ENCODE measurements around the gene DUOX2.
"Not testable (repeated sequence)": the region's sequence is repeated elsewhere in the genome, so short reads cannot be mapped to it uniquely, and the experiment has no call there.

The DUOX2 gene

DNA sequence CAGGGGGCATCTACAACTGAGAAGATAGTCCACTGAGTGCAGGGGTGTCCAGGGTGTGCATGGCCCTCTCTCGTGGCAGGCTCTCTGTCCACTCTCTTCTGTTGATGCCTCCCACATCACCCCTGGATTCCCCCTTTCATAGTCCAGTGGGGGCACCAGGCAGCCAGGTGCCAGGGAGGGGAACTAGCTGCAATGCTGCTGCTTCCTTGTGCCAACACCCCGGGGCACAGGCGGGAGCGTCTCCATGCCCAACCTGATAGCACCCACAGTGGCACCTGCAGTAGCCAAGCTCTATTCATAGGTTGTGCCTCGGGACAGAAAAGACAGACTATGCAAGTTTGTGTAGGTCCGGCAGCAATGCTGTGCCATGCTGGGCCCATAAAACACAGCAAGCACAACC lies 11.7 kb downstream of the DUOX2 start:
- DNase-seq (ENCODE audit: low read depth in 2 of 3, low spot score in 2 of 3), result no peak

DNA sequence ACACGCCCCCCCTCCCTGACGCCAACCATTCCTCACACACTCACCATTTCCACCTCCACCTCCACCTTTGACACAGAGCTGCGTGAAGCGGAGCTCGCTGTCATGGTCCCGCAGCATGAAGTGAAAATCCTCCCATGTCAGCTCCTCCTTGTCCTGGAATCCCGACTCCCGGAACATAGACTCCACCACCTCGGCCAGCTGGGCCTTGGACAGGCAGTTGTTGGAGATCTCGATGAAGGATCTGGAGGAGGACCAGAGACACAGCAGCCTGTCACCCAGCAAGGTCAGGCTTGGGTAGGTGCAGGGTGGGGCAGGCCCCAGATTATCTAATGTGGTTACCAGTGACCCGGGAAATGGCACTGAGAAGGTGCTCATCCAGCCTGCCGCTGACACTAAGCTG lies 12.2 kb downstream of the DUOX2 start:
- no peak for DNase-seq (ENCODE audit: low read depth in 2 of 3, low spot score in 2 of 3)

DNA sequence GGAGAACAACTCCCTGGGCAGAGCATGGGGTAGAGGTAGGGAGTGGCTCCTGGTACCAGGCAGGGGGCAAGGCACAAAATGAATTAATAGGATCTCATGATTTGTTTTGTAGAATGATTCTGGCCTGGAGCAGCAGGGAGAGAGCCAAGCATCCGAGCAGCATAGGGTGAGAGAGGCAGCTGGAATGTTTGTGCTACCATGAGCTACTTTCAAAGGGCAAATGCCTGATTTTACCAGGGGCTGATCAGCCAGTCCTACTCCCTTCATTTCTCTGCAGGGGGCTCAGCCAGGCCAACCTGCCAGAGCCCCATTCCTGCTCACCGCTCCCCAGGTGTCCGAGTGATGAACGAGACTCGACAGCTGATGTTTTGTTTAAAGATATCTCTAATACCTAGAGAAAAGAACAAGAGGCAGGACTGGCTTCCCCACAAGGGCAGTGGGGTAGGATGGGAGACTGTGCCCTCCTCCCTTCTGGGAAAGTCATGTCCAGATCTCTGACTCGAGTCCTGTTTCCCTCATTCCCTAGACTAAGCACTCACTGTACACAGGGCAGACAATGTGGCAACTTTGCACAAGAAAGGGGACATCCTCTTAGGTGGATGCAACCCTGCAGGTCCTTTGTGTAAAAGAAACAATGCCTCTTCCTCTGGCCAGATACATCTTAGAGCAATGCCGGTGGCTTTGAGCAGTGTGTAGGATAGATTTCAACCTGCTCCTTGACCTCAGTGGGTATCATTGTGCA lies 12.9 kb downstream of the DUOX2 start:
- DNase-seq (ENCODE audit: low read depth in 2 of 3, low spot score in 2 of 3), result no peak

DNA sequence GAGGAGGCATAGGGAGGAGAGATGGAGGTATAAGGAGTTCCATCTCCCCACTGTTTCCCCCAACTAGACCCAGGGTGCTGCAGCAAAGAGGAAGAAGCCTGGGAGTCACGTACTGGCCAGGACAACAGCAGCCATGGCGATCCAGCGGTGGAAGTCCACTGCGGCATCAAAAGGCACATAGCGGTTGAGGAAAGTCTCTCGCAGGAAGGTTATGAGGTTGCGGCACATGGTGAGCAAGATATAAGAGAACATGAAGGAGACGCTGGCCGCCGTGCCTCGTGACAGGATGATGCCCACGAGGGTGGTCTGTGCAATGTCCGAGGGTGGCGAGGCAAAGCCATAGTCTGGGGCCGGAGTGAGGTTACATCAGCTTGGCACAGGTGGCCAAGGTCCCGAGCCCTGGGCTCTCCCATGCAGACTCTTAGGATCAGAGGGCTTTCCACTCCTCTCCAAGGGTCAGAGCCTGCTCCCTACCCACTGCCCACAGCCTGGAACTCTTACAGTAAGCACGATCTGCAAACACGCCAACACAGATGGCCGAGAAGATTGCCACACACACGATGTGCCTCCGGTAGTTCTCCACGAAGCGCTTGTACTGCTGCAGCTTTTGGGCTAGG lies 14.3 kb downstream of the DUOX2 start:
- DNase-seq (ENCODE audit: low read depth in 2 of 3, low spot score in 2 of 3), result no peak

DNA sequence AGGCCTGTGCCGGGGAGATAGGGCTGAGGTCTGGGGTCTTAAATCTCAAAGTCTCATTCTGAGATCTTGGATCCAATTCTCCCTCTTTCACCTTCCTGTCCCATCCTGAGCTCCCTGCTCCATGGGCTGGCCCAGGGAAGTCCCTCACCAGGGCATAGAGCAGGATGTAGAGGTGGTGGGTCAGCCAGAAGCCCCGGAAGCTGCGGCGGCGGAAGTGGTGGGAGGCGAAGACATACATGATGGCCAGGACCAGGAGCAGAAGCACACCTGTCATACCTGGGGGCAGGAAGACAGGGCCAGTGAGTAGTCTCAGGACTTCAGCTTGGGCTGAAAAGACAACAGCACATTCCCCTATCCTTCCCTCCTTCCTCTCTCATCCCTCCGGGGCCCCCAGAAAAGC lies 16.5 kb downstream of the DUOX2 start:
- no peak for DNase-seq (ENCODE audit: low read depth in 2 of 3, low spot score in 2 of 3)

DNA sequence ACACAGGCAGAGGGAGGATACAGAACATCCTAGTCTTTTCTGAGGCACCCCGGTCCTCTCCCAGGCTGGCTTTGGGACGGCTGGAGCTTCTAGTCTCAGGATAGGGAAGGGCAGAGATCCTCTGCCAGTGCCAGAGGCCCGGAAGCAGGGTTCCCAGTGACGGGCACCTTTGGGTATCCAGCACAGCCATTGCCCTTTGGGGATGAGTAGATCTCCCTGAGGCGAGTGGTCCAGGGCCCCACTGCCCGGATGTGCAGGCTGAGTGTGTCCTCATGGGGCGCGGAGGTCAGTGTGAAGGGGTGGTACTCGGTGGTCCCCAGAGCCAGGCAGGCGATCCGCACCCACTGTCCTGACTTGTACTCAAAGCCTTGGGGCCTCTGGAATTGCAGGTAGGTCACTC lies 18.3 kb downstream of the DUOX2 start:
- DNase-seq (ENCODE audit: low read depth in 2 of 3, low spot score in 2 of 3), result no peak

DNA sequence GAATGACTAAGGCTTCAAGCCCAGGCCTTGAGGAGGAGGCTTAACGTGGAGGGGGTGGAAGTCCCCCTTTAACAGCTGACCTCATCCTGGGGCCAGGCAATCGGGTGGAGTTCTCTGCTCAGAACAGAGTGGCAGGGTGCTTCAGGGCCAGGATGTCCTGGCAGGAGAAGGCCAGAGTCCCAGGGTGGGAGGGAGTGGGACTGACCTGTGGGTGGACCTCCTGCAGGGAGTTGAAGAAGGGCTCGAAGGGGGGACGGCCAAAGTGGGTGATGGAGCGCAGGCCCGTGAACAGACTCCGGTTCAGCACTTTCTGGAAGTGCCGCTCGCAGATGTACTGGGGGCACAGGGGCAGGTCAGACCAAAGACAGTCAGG lies 19.6 kb downstream of the DUOX2 start:
- no peak for DNase-seq (ENCODE audit: low read depth in 2 of 3, low spot score in 2 of 3)

DNA sequence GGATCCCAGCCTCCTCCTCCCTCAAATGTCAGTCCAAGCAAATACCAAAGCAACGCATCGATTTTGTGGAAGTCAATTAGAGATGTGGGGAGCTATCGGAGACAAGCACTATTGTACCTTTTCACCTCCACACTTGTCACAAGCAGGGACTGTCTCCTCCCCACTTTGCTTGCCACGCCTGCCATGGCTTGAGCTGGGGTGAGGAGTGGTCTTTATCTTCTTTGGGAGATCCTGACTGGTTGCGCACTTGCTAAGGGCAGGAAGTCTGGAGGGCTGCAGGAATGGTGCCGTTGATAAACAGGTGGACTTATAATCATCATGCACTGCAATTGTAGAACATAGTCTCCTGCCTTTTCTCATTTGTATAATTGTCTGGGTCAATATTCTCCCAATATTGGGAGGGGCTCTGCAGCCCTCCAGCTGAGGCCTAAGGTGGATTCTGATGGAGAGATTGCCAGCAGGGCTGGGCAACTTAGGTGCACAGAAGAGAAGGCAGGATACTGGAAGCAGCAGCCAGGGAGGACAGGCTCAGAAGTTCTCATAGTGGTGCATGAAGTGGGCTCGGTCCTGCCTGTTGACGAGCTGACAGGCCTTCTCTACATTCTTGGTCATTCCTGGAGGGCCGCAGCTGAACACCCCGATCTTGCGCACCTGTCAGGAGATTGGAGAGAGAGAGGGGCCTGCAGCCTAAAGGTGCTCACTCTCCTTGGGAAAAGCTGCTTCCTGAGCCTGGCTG lies 20.2 kb downstream of the DUOX2 start:
- no peak for DNase-seq (ENCODE audit: low read depth in 2 of 3, low spot score in 2 of 3)

DNA sequence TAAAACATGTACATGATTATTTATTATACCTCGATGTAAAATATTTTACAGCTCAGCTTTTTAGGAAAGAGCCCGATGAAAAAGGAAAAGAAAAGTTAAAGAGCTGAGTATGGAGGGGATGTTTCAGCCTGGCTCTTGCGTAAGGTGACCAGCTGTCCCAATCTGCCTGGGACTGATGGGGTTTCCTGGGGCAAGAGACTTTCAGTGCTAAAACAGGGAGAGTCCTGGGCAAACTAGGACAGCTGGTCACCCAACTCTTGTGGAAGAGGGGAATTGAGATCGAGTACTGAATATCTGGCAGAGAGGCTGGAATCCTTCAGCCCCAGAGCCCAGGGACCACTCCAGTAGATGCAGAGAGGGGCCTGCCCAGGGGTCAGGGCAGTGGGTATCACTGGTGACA lies 21.0 kb downstream of the DUOX2 start:
- DNase-seq (ENCODE audit: low read depth in 2 of 3, low spot score in 2 of 3), result no peak

DNA sequence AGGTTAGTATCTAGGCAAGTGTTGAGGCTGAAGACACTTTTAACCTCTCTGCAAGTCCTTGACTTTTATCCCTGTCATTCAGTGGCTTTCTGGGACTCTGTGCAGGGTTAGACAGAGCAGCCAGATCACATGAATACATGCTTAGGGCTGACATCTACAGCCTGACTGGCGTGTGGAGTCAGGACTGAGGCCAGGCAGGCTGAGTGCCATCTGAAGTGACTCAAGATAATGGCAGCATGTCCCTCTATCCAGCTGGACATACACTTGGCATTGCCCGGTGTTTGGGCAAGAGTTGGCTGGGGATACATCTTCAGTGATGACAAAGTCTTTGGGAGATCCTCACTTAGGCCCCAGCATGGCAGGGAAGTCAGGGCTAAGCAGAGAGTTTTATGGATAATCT lies 22.4 kb downstream of the DUOX2 start:
- DNase-seq (ENCODE audit: low read depth in 2 of 3, low spot score in 2 of 3), result no peak

DNA sequence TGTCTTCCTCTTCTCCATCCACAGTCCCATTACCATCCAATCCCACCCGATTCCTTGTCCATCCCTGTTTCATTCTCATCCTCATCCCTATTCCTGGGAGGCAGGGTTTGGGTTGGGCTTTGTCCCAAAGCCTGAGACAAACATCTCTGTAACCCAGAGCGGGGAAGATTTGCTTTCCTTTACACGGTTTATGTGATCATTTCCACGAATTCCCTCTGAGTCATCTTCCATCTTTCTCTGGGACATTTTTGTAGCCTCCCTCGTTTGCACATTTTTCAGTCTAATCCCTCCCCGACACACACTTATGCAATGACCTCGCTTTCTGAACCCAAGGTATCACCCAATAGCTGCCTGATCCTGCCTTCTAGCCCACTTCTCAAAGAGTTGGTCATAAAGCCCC lies 22.8 kb downstream of the DUOX2 start:
- no peak for DNase-seq (ENCODE audit: low read depth in 2 of 3, low spot score in 2 of 3)

DNA sequence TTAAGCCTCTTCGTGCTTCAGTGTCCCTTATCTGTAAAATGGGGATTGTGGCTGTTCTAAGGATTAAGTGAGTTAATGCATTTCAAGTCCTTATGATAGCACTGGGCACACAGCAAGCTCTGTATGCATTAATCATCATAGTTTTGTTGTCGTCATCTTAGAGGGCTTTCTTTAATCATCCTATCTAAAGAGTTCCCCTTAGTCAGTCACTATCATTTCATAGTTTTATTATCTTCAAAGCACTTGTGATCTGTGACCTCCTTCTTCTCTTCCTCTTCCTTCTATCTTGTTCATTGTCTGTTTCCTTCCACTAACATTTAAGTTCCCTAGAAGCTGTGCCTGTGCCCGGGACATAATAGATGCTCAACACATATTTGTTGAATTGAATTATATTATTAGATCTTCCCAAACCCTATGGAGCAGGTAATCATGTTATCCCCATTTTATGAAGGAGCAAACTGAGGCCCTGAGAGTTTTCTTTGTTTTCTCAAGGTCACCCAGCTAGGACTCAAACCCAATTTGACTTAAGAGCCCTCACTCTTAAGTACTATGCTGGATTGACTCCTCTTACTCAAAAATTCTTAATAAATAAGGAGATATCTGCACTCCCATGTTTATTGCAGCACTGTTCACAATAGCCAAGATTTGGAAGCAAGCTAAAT lies 24.1 kb downstream of the DUOX2 start:
- no peak for DNase-seq (ENCODE audit: low read depth in 2 of 3, low spot score in 2 of 3)

DNA sequence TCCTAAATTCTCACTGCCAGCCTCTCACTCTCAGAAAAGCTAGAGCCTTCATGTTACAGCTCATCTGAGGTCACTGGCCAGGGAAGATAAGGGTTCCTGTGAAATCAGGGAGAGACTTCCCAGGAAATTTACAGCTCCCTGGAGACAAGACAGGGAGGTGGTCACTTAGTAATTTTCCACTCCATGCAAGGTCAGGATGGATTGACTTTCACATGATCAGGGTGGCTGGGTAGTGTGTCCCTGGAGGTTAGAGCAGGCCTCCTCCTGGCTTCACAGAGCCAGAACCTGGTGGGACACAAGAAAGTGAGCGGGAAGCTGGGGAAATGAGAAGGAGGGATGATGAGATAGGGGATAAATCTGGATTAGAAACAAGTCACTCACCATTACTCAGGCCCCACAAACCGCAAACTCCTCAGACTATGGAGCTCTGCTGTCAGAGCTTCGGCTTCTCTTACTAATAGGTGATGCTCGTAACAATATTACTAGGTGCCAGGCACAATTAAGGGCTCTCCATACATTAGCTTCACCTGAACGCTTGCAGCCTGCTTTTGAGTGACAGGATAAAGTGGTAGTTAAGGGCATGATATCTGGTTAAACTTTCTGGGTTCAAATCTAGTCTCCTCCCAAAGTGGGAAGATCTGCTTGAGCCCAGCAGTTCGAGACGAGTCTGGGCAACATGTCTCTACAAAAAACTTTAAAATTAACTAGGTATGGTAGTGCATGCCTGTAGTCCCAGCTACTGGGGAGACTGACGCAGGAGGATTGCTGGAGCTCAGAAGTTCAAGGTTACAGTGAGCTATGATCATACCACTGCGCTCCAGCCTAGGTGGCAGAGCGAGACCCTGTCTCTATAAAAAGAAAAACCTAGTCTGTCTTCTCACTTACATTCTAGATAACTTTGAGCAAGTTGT lies 24.9 kb downstream of the DUOX2 start:
- DNase-seq (ENCODE audit: low read depth in 2 of 3, low spot score in 2 of 3), result no peak

DNA sequence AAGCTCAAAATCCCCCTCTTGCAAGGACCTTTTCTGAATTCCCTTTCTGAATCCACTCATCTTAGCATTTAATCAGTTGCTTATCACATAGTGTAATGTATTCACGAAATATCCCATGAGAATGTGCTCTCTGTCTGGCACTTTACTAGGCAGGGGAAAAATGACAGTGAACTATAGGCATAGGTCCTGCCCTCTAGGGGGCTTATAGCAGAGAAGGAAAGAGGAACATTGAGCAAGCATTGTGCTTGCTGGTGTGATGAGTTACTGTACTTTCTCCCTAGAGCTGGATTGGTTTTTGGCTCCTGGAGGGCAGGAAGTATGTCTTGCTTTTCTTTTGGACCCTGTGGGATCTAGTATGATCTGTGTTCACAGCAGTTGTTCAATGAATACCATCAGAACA lies 26.5 kb downstream of the DUOX2 start:
- DNase-seq (ENCODE audit: low read depth in 2 of 3, low spot score in 2 of 3), result no peak

DNA sequence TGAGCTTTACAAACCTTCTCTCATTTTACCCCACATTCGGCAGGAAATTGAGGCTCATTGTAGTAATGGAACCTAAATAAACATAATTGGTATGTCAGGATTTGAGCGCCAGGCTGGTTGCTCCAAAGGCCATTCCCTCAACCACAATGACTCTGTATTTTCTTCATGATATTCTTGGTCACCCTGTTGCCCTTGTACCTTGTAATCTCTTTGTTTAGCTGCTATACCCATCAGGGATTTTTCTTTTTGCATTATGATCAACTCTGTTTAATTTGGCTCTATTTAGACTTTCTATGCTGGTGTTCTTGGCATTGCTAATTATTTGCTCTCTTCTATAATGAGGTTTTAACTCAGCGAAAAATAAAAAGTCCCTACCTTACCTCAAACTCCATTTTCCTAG lies 29.8 kb downstream of the DUOX2 start:
- no peak for DNase-seq (ENCODE audit: low read depth in 2 of 3, low spot score in 2 of 3)

DNA sequence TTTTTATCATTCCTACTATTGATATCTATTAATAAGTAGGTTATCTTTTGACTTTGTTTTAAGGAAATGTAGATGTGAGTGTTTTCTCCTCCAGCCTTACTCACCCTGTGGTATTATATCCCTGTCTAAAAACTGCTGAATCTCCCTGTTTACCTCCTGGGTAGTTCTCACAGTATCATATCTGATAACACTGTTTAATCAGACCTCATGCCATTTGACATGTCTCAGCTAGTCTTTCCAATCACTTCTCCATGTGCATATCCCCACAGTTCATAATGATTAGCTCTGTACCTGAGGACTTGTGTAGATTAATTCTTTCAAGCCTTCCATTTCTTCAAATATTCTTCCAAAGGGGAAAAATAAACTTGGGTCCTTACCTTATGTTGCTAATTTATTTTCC lies 30.7 kb downstream of the DUOX2 start:
- no peak for DNase-seq (ENCODE audit: low read depth in 2 of 3, low spot score in 2 of 3)

DNA sequence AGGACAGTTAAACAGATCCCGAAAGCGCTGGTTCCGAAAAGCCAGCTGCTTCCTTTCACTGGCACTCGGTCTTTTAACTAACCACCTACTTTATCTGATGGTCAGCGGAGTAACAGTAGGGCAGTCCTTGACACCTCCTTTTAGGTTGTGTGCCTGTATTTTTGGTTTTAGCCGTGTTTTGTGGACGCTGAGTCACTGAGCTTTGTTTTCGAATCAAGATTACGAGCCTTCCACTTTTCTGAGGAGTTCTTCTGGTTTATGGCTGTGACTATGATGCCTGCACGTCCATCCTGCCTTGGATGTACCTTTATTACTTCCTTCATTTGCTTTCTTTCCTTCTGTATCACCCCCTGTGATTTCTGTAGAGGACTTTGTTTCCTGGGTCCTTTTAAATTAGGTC lies 31.6 kb downstream of the DUOX2 start:
- DNase-seq (ENCODE audit: low read depth in 2 of 3, low spot score in 2 of 3), result not testable (repeated sequence)

DNA sequence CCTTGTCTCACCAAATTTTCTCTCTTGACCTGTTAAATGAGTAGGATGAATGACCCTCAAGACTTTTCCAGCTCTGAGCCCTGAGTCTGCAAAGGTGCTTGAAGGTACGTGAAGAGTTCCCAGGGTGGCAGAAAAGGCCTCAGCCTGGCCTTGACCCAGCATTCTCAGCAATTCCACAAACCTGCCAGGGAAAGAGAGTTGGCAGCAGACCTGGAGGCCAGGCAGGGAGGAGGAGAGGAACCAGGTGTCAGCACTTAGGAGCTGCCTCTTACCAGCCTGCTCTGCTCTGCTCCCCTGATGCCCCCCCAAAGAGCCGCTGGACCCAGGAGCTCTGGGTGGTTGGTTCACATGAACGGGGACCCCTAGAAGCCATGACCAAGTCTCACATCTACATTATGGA lies 33.4 kb downstream of the DUOX2 start:
- not testable (repeated sequence) for DNase-seq (ENCODE audit: low read depth in 2 of 3, low spot score in 2 of 3)

DNA sequence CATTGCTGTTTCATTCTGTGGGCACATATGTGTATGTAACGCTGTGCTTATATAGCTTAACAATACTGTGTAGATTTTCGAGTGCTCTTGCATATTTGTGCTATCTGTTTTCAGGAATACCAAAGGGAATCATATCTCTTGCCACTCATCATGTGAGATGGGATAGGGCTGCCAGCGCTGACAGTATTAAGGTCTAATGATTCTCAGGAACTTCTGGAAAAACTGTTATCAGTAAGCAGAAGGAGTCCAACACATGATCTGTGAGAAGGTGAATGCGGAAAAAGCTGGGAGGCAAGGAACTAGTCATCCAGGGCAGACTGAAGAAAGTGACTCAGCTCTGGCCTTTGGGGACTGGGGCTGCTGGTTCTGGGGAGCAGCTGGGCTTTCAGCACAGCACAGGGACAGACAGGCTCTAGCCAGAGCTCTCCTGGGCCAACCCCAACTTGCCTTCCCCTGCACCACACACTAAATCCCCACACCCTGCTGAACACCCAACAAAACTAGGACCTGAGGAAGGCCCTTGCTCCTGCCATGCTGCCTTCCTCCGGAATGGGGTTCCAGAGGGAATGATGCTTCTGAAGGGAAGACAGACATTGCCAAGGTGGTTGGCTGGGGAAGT lies 34.2 kb downstream of the DUOX2 start:
- not testable (repeated sequence) for DNase-seq (ENCODE audit: low read depth in 2 of 3, low spot score in 2 of 3)

DNA sequence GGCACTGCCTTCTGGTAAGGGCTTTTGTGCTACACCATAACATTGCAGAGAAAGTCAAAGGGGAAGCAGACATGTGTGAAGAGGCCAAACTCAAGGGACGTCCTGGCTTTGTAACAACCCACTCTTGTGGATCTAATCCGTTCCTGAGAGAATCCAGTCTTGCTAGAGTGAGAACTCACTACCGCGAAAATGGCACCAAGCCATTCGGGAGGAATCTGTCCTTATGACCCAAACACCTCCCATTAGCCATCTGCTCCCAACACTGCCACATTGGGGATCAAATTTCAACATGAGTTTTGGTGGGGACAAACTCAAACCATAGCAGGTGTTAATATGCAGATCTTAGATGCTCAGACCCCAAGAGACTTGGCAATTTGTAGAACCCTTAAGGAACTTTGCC lies 34.8 kb downstream of the DUOX2 start:
- not testable (repeated sequence) for DNase-seq (ENCODE audit: low read depth in 2 of 3, low spot score in 2 of 3)

Measured in activated CD8-positive, alpha-beta memory T cell treated with anti-CD3 and anti-CD28 coated beads for 48 hours (primary cell).